ENCODE data around the gene MCU.
A peak's percentile ranks its signal among the peaks of the same experiment; 100 is the strongest.

Gene MCU

DNA sequence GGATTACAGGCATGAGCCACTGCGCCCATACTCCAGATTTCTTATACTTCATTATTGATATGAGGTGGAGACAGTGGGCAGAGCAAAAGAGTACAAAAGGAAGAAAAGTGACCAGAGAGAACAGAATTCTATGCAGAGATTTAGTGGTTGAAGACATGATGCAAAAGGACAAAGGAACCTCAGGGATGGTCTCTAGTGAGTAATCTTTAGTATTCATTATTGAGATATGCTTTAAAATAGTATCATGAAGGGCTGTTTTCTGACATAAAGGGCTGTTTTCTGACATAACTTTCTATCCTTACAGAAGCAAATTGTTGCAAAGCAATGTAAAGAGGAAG, 120.4 kb downstream of the MCU start:
- no peak for DNase-seq

DNA sequence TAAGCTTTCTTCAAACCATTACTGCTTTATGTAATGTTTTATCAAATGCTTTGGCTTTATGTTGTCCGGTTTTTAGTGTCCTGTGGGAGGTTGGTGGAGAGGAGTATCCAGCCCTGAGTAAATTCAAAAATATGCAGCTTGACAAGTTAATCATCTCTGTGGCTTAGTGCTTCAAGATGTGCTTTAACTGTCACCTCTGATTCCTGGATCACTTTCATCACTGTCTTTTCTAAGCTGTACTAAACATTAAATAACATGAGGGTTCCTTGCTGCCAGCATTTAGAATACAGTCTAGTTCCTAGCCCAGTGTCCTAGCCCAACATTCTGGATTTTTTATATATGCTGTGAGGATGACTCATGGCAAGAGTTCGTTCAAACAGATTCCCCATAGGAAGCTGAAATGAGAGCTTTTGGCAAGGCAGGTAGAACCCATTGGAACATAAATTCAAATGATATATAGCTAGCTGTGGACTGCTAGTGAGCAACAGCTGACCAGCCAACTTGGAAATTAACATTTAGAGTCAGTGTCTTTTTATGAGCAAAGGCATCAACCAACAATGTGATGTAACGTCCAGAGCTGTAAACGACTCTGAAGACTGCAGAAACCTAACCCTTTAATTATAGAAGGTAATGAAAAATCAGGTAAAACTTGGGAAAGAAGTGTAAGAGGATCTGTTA, 120.9 kb downstream of the MCU start:
- DNase-seq, result no peak

DNA sequence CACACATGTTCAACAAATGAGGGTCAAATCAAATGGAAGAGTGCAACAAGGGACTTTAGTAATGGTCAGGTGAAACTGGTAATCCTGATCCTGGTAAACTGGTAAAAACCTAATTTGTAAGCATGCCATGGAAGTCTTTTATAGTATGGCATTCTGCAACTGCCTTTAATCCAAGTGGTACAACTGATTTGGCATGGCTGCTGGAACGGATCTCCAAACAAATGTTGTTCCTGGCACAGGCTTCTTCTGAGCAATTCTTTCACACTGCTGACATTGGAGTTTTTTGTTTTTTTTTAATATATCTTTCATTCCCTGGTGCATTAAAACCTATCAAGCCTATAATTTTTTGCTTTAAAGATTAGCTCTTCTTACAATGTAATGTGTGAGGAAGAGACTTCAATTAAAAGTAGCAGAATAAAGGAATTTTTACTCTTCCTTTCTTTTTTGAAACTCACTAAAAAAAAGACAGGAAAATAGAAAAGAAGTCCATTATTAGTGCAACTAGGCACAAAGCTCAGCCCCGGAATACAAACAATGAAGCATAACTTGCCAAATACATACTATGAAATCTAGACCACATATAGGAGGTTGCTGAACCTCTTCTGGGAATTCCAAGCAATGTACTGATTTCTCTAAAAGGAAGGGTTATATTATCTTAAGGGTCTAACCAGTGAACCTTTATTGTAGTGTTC, 122.3 kb downstream of the MCU start:
- DNase-seq, result no peak

DNA sequence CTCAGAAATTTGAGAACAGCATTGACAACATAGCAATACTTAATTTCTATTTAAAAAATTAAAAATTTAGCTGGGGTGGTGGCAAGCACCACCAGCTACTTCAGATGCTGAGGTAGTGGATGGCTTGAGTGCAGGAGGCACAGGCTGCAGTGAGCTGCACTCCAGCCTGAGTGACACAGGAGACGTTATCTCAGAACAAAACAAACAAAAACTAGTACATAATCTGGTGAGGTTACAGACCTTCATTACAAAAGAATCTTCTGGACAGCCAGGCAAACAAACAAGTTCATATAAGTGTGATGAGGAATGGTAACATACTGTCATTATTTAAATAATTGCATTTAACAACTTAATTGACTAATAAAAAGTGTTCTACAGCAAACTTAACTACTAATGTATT, 124.6 kb downstream of the MCU start:
- DNase-seq, result no peak

DNA sequence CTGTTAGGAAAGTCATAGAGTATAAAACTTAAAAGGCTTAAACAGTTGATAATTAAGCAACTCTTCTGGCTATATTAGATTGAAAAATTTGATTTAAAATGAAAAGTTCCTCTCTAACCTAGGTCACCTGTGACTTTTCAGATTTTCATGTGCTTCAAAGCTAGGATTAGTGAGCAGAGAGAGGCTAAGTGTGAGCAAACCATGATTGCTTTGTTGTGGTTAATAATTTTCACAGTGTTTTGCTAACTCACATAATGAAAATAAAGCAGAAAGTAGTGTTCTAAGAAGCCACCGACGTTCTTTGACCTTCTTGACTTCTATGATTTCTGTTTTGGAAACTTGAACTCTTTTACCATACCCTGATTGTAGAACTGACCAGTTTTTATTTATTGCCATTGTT, 126.1 kb downstream of the MCU start:
- no peak for DNase-seq

DNA sequence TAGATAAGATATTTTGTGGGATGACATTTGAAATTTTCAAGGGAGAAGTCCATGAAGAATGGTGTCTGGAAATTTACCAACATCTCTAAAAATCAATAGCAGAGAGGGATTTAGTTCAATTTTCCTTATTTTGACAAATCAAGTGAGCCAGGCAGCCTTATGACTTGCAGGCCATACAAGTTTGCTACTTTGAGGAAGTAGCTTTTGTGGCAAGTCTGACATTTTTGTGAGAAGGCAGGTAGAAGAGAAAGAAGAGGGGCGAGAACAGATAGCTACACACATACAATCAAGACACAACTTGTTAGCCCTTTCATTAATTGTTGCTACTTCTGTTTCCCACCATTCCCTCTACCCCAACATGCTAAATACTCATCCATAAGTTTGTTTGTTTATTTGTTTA, 127.1 kb downstream of the MCU start:
- DNase-seq, result no peak

DNA sequence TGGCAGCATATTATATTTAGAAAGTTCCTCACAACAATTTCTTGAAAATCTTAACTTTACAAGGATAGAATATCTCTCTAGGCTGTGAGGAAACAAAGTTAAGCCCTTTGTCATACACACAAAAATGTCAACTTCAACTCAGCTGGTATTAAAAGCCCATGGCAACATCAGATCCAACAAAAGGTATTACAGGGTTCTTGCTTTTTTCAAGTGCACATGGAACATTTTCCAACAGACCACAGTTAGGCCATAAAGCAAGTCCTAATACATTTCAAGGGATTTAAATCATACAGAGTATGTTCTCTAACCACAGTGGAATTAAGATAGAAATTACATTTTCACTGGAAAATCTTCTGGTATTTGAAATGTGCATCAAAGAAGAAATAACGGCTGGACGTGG, 129.7 kb downstream of the MCU start:
- no peak for DNase-seq

DNA sequence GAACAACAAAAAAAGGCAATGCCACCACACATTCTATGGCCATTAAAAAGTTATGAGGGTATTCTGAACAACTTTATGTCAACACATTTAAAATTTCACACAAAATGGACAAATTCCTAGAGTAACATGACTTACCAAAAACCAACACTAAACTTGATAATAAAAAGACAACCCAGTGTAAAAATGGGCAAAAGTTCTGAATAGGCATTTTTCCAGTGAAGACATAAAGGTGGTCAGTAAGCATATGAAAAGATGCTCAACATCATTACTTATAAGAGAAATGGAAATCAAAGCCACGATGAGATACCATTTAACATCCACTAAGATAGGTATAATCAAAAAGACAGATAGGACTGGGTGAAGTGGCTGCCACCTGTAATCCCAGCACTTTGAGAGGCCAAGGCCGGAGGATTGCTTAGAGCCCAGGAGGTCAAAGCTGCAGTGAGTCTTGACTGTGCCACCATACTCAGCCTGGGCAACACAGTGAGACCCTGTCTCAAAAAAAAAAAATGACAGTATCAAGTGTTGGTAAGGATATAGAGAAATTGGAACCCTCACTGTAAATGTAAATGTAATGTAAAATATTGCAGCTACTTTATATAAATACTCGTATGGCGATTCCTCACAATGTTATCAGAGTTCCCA, 130.5 kb downstream of the MCU start:
- no peak for DNase-seq

DNA sequence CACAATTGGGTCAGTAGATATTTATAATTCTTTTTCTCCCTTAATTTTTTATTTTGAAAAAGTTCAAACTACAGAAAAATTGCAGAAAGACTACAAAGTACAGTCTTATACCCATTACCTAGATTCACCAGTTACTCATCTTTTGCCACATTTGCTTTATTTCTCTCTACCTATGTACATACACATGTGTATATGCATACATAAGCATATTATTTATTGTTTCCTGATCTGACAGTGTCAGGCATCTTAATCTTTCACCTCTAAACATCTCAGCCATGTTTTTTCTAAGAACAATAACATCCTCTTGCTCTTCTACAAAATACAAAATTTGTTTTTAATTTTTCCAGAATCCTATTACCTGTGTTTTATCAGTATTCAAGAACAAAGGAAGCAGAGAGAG, 133.2 kb downstream of the MCU start:
- no peak for DNase-seq

DNA sequence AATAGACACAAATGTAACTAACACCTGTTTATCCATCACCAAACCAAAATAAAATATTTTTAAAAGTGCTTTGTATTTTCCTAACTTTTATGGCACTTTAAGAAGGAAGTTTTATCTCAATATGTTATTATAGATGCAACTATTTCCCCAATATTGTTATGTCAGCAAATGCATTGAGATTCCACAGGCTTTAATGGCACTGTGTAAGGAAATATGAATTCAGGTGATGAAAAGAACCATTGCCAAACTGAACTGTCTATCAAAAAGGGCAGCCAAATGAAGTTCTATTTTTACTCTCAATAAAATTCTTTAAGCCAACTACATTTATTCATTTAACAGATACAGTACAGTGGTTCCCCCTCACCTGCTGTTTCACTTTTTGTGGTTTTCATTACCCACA, 134.4 kb downstream of the MCU start:
- DNase-seq, result no peak

DNA sequence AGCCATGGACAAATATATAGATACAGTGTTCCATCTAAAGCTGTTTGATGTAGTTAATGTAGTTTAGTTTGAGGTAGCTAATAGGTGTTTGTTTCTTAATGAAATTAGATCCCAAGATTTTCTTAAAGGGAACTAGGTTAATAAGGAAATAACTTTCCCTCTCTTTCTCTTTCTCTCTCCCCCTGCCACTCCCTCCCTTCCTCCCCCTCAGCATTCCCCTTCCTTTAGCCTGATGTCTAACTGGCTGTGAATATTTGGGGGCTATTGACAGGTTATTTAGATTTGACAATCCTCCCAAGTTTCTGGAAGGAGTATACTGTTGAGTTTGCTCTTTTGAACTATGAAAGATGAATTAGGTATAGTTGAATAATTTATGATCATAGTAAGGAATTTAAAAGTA, 136.4 kb downstream of the MCU start:
- DNase-seq, result no peak

DNA sequence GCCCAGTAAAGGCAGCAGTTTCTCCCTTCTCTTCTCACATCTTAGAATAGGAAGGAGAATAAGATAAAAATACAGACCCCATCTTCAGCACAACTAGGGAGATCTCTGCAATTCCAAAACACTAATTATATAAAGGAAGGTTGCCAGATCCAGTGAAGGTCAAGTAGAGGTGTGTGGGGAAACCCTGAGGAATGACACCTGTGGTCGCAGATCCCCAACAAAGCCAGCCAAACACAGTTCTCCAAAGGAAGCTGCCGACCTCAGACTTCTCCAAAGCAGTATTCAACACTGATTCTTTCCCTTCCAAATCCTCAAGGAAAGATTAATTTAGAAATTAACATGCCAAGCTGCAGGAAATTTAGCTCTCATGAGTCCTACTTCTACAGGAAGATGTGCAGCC, 138.7 kb downstream of the MCU start:
- DNase-seq, result no peak

DNA sequence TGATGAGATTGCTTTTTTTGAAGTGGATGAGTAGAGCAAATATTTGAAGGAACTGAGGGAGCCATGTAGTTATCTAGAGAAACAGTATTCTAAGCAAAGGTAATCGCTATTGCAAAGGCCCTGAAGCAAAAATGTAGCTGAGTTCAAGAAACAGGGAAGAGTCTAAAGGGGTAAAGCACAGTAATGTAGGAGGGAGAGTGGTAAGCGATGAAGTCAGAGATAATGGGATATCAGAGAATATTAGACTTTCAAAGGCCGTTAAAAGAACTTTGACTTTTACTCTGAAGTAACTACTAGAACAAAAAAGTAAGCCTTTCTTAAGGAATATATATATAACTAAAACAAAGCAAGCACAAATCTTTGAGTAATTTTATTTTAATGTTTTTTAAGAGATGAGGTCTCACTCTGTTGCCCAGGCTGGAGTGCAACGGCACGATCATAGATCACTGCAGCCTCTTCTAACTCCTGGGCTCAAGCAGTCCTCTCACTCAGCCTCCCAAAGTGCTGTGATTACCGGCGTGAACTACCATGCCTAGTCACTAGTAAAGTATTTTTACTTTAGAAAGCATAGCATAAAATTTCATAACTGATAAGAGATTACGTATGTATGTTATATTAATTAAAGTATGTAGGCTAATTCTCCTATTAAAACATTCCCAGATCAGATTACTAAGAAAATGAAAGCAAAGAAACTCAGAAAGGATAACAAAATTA, 139.9 kb downstream of the MCU start:
- DNase-seq, result no peak

DNA sequence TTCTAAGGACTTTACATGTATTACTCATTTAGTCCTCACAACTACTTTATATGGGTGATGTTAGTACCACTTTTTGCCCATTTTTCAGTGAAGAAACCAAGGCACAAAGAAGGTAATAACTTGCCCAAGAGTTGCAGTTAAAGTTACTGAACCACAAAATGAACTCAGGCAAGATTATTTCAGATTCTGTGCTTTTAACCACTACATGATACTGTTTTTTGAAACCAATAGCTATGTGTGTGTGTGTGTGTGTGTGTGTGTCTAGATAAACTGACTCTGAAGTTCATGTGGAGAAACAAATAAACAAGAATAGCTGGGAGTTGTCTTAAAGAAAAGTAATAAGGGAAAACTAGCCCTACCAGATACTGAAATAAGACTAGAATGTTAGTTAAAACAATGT, 140.8 kb downstream of the MCU start:
- DNase-seq, result no peak

DNA sequence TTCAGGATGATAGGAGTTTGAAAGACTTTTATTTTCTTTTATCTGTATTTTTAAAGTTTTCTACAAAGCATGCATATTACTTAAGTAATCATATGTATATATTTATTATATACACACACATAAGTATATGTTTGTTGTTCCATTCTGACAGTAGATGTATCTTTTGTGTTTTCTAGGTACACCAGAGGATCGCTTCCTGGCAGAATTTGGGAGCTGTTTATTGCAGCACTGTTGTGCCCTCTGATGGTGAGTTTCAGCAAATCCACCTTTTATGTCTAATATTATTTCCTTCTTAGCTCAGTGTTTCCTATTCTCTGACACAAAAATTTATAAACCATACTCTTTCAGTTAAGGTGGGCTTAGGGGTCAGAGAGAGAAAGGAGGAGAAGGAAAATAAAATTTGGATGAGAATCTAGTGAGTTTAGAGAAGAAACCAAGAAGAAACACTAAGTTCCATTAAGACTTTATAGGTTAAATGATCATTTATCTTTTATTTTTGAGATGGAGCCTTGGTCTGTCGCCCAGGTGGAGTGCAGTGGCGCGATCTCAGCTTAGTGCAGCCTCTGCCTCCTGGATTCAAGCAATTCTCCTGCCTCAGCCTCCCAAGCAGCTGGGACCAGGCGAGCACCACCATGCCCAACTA, 142.4 kb downstream of the MCU start:
- DNase-seq, result peak; percentile 85

DNA sequence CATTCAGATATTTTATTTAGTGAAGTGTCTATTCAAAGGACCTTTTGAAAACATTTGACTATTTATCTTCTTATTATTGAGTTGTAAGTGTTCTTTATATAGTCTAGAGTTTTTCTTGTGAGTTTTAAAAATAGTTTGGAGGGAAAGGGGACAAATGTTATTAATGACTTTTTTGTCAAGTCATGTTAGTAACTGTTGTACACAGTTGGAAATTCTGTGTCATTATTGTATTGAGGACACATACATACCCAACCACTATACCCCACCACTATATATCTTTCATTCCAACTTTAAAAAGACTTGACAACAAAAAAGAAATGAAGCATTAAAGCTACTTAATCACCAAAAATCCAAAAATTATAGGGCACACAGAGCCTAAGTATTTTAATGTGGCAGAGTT, 148.4 kb downstream of the MCU start:
- DNase-seq, result no peak

DNA sequence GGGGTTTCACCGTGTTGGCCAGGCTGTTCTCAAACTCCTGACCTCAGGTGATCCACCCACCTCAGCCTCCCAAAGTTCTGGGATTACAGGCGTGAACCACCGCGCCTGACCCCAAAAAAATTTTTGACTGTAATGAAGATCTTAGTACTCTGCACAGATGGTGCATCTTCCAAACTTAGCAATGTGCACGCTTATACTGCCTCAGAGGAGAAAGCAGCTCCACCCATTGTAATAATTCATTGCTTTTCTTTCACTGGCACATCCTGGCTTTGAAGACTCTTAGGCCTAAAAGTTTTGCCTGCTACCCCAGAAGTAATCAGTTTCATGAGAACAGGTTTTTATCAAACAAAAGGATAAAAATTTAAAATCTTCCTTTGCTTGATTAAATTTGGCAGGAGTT, 149.5 kb downstream of the MCU start:
- no peak for DNase-seq

DNA sequence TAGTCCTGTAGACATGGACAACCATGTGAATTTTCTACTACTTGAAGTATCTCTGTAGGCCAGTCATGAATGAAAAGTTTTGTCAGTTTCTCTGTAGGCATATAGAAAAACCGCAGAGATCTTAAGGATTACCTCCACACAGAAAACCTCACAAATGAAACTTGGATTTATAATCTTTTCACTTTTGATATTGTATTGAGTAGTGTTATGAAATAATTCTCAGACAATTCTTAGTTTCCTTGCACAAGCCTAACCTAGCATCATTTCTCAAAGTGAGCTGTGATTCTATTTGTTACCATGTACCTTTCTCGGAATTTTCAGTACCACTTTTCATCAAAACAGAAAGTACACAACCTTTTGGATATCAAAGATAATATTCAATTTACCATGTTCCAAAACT, 150.2 kb downstream of the MCU start:
- DNase-seq, result no peak

DNA sequence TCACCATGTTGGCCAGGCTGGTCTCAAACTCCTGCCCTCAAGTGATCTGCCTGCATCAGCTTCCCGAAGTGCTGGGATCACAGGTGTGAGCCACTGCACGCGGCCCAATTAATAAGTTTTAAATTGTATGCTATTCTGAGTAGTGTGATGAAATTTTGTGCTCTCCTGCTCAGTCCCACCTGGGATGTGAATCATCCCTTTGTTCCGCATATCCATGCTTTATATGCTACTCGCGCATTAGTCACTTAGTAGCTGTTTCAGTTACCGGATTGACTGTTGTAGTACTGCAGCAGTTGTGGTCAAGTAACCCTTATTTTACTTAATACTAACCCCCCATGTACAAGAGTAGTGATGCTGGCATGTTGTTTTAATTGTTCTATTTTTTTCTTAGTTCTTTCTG, 154.3 kb downstream of the MCU start:
- no peak for DNase-seq

DNA sequence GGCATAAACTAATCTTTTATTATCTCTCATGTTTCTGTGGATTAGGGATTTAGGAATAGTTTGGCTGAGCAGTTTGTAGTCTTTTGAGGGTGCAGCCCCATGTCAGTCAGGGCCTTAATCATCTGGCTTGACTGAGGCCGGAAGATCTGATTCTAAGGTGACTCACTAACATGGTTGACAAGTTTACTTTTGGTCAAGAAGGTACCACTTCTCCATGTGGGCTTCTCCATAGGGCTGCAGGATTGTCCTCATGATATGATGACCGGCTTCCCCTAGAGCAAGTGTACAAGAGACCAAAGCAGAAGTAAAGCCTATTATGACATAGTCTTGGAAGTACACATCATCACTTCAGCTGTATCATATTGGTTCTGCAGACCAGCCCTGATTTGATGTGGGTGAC, 155.7 kb downstream of the MCU start:
- no peak for DNase-seq

DNA sequence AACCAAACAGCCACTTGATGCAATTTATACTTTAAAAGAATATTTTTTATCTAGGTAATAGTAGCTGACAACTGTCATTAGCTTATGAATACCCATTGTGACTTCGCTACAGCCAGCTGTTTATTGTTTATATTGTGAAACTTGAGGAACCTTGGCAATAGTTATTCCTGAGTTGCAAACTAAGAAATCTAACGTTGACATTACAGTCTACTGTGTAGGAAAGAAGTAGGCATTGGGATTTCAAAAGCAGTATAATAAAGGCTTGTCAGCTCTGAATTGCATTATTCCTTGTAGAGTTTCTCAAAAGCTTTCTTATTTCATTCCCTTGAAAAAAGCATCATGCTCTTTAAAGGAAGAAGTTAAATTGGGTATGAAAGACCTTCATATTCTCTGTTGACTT, 158.9 kb downstream of the MCU start:
- DNase-seq, result no peak

DNA sequence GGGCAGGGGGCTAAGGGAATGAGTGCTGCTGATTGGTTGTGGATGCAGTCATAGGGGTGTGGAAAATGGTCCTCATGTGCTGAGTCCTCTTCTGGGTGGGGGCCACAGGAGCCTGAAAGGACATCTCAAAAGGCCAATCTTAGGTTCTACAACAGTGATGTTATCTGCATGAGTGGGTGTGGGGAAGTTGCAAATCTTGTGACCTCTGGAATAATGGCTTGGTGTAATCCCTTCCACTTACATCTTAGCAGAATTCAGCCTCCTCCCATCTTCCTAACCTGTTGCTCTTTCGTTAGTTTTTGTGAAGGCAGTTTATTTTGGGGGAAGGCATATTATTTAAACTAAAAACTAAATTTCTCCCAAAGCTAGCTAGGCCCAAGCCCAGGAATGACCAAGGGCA, 159.6 kb downstream of the MCU start:
- DNase-seq, result no peak

DNA sequence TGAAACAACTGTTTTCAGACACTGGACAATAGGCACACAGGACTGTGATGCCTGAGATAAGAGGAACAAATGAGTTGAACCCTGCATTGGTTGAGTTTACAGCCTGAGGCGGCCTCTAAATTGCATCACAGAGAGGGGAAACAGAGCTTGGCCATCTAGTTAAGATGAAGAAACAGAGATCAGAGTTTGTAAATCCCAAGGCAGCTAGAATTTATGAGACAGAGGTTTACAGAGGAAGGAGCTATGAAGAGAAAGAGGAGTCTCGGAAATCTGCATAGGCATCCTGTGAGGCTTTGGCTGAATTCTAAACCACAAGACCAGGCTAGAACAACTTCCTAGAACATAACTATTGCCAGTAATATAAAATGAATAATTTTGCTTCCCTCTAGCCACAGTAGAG, 160.6 kb downstream of the MCU start:
- no peak for DNase-seq

DNA sequence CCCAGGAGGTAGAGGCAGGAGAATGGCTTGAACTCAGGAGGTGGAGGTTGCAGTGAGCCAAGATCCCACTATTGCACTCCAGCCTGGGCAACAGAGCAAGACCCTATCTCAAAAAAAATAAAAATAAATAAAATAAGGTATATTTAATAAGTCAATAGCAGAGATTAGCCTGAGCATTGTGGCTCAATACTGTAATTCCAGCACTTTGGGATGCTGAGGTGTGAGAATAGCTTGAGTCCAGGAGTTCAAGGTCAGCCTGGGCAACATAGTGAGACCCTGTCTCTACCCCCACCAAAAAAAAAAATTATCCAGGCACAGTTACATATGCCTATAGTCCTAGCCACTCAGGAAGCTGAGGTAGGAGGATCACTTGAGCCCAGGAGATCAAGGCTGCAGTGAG, 163.2 kb downstream of the MCU start:
- no peak for DNase-seq
